GM18499 (cell line): ENCODE results near the gene TMUB1.

Source experiments
- ATAC-seq: cut with Tn5 transposase; IDR thresholded peaks from one replicate; pipeline ENCODE4 v1.9.1; 2021; ENCODE audit warnings: moderate number of reproducible peaks; ENCODE audit not compliant: insufficient read depth, unreplicated experiment

TMUB1 gene

GRCh38 chr7:151122276-151122675, 39.0 kb upstream of the TMUB1 start:
- ATAC-seq, result no peak

- no peak for ATAC-seq
Measured at GRCh38 chr7:151121380-151122170, 38.3 kb upstream of the TMUB1 start.

- ATAC-seq, result no peak
Measured at GRCh38 chr7:151120896-151121295, 37.6 kb upstream of the TMUB1 start.

GRCh38 chr7:151119902-151120301, 36.6 kb upstream of the TMUB1 start:
- no peak for ATAC-seq

- no peak for ATAC-seq
Measured at GRCh38 chr7:151119055-151119415, 35.7 kb upstream of the TMUB1 start.

GRCh38 chr7:151118108-151119054, 35.1 kb upstream of the TMUB1 start:
- no peak for ATAC-seq

GRCh38 chr7:151117565-151117964, 34.3 kb upstream of the TMUB1 start:
- ATAC-seq, result no peak

- ATAC-seq, result no peak
Measured at GRCh38 chr7:151116603-151117440, 33.5 kb upstream of the TMUB1 start.

- ATAC-seq, result no peak
Measured at GRCh38 chr7:151115836-151116418, 32.6 kb upstream of the TMUB1 start.

GRCh38 chr7:151115121-151115835, 32.0 kb upstream of the TMUB1 start:
- no peak for ATAC-seq

- ATAC-seq, result no peak
Measured at GRCh38 chr7:151114151-151115090, 31.1 kb upstream of the TMUB1 start.

- ATAC-seq, result no peak
Measured at GRCh38 chr7:151113344-151114150, 30.3 kb upstream of the TMUB1 start.

GRCh38 chr7:151110941-151111645, 27.8 kb upstream of the TMUB1 start:
- peak; percentile 53 for ATAC-seq

- no peak for ATAC-seq
Measured at GRCh38 chr7:151110236-151110940, 27.1 kb upstream of the TMUB1 start.

- no peak for ATAC-seq
Measured at GRCh38 chr7:151109094-151110048, 26.1 kb upstream of the TMUB1 start.
